ENCODE measurements around the gene SIT1. TPM values are rescaled to one million over a fixed set of nuclear protein-coding genes. Genes with fewer than 3 reads are reported as not detected.

The SIT1 gene
- total RNA-seq, 1 donor from 2014 or later = not detected

- DNase-seq (ENCODE audit: low read depth) (no peak), FAIRE-seq (no peak)
- no peak for TF ChIP-seq CTCF (IDR thresholded peaks at IDR 0.05; ENCODE audit: insufficient read depth, low read length, severe bottlenecking)
- no peak overlapping the region for H3K4me3 ChIP-seq (ENCODE audit: low read depth, low read length)
- no peaks in the 10 kb centered on the region for H3K27me3 ChIP-seq (ENCODE audit: control insufficient read depth, insufficient read depth, low read length)
- peaks cover 1% of the 10 kb centered on the region for H3K36me3 ChIP-seq (ENCODE audit: control insufficient read depth, insufficient read depth, low read length)
These were observed 11.1 kb upstream of the SIT1 start for GRCh38 chr9:35661756-35662350.

GRCh38 chr9:35660966-35661415 is 10.3 kb upstream of the SIT1 start:
- peak; percentile 52 for TF ChIP-seq CTCF (IDR thresholded peaks at IDR 0.05; ENCODE audit: insufficient read depth, low read length, severe bottlenecking)
- no peak overlapping the region for H3K4me3 ChIP-seq (ENCODE audit: low read depth, low read length)
- no peaks in the 10 kb centered on the region for H3K27me3 ChIP-seq (ENCODE audit: control insufficient read depth, insufficient read depth, low read length)
- FAIRE-seq (no peak), DNase-seq (ENCODE audit: low read depth) (peak; percentile 26)
- peaks cover 1% of the 10 kb centered on the region for H3K36me3 ChIP-seq (ENCODE audit: control insufficient read depth, insufficient read depth, low read length)

GRCh38 chr9:35659340-35659739 is 8.6 kb upstream of the SIT1 start:
- FAIRE-seq (no peak), DNase-seq (ENCODE audit: low read depth) (peak; percentile 22)
- H3K36me3 ChIP-seq (ENCODE audit: control insufficient read depth, insufficient read depth, low read length) = peaks cover 1% of the 10 kb centered on the region
- no peak for TF ChIP-seq CTCF (IDR thresholded peaks at IDR 0.05; ENCODE audit: insufficient read depth, low read length, severe bottlenecking)
- no peak overlapping the region for H3K4me3 ChIP-seq (ENCODE audit: low read depth, low read length)
- no peaks in the 10 kb centered on the region for H3K27me3 ChIP-seq (ENCODE audit: control insufficient read depth, insufficient read depth, low read length)

GRCh38 chr9:35658968-35659220 is 8.2 kb upstream of the SIT1 start:
- FAIRE-seq (no peak), DNase-seq (ENCODE audit: low read depth) (peak; percentile 62)
- TF ChIP-seq CTCF (IDR thresholded peaks at IDR 0.05; ENCODE audit: insufficient read depth, low read length, severe bottlenecking) = no peak
- peak overlapping the region; percentile 64 for H3K4me3 ChIP-seq (ENCODE audit: low read depth, low read length)
- H3K36me3 ChIP-seq (ENCODE audit: control insufficient read depth, insufficient read depth, low read length) = peaks cover 1% of the 10 kb centered on the region
- no peaks in the 10 kb centered on the region for H3K27me3 ChIP-seq (ENCODE audit: control insufficient read depth, insufficient read depth, low read length)

- TF ChIP-seq CTCF (IDR thresholded peaks at IDR 0.05; ENCODE audit: insufficient read depth, low read length, severe bottlenecking) = peak; percentile 83
- H3K36me3 ChIP-seq (ENCODE audit: control insufficient read depth, insufficient read depth, low read length) = peaks cover 1% of the 10 kb centered on the region
- peak within 1 kb of the TSS; percentile 64 for H3K4me3 ChIP-seq (ENCODE audit: low read depth, low read length)
- H3K27me3 ChIP-seq (ENCODE audit: control insufficient read depth, insufficient read depth, low read length) = no peaks in the 10 kb centered on the region
- DNase-seq (ENCODE audit: low read depth) (peak; percentile 57), FAIRE-seq (no peak)
These were observed 7.6 kb upstream of the SIT1 start, which contains the start of gene CCDC107 for GRCh38 chr9:35658137-35658967. CCDC107 (plus strand) TSS chr9:35658292; CDS start chr9:35658380, 88 bp downstream.
